ENCODE results near the gene EXOC3. TPM values are rescaled to one million over a fixed set of nuclear protein-coding genes. Genes with fewer than 3 reads are reported as not detected.
"Not testable (repeated sequence)": the region's sequence is repeated elsewhere in the genome, so short reads cannot be mapped to it uniquely, and the experiment has no call there.

The EXOC3 gene
- total RNA-seq, 4 donors from 2014 or later: 69.9 to 240 (median 76.1) TPM

DNA sequence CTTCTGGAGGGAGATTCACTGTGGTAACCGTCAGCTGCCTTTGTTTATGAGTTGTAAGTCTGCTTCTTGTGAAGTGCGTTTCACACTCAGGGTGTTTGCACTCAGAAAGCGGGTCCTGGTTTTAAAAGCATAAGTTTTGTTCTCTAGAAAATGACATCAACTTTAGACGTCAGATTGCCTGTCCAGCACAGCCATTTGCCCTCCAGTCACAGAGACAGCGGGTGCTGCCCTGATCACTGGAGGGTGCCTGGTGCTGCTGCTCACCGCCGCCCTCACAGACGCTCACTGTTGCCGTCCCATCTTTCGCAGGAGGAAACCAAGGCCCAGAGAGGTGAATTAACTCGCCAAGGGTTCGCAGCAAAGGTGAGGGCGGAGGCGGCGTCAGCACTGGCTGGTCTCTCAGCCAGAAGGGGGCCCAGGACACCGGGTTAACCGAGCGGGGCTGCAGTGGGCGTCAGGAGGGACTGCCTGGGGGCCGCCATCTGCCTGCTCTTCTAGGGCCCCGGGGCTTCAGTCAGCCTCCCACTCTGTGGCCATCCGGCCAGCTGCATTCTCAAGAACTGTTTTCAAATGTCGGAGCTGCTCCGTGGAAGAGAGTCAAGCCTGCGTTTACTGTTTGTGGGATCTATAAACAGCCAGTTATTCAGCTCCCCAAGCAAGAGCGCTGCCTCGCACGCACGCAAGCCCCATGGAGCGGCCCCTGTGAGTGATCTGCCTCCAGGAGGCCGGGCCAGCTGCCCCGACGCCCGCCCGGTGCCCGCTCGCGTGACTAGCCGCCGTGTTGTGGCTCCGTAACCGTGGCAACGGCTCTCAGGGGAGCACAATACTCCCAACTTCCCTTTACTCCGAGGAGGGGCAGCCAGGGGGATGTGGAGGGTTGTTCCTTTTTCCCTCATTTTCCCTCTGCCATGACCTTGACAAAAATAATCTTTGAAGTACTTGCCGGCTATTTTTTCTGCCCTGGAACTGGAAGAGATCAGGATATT is 43.4 kb upstream of the EXOC3 start:
- in situ Hi-C loops (cut with MboI; ENCODE audit: low pct_ligation_motif_present in 1 of 4, low pct_unique_long_range_greater_than_20kb in 1 of 4, low sequenced_read_pairs in 3 of 4): no loop called here

DNA sequence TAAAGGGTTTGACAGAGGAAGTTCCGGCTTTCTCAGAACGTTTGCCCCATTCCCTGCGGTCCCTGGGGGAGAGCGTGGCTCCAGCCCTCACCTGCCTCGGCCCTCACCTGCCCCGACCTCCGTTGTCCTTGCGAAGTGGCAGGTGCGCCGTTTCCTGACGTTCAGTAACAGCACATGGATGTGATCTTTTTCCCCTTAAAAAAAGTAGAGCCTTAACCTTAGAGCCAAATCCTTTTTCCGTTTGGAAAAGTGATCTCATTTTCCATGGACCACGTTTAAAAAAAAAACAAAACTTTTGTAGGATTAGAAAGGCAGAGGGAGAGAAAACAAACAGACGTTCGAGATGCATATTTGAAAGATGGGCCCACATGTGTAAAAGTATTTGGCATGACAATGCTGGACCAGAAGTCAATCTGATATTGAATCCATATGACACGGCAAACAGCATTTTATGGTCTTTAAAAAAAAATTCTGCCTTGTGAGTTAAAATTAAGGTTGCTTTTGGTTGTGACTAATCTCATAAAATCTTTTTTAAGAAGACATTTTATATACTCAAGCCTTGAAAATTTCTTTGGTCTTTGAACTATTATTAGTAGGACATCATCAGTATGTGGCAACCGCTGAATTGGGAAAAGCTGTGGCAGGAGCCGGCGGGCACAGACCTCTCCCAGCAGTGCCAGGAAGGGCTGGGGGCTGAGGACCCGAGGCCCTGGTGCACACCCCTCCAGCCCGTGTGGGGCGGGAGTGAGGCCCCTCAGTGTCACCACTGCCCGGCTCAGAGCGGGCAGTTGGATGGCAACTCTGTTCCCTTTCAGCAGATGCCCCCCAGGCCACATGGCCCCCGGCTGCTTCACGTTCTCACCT is 42.5 kb upstream of the EXOC3 start:
- in situ Hi-C loops (cut with MboI; ENCODE audit: low pct_ligation_motif_present in 1 of 4, low pct_unique_long_range_greater_than_20kb in 1 of 4, low sequenced_read_pairs in 3 of 4): no loop called here
- intact Hi-C loops (cut with DNase I; ENCODE audit: low total_unique reads): no loop called here
- peaks cover 25% of the 10 kb centered on the region for H3K27me3 ChIP-seq
- WGBS, 2 donors (ENCODE audit: low coverage in 1 of 2): 48 to 80% methylated on average over 3 to 26 of the region's 26 CpGs
- peak overlapping the region; percentile 41 to 75 (median 64) for H3K27ac ChIP-seq
- no peaks in the 10 kb centered on the region for H3K36me3 ChIP-seq
- H3K4me1 ChIP-seq: peaks cover 0 to 13% (median 11%) of the 10 kb centered on the region in 4 donors
- no peaks in the 10 kb centered on the region for H3K9me3 ChIP-seq
- peak overlapping the region in 2 of 4 donors; percentile 3 to 12 for H3K4me3 ChIP-seq
- no peak for DNase-seq
- TF ChIP-seq EP300 (IDR thresholded peaks at IDR 0.05; ENCODE audit: low read depth): no peak
- no peak for TF ChIP-seq POLR2A (IDR thresholded peaks at IDR 0.05)
- no peak for TF ChIP-seq CTCF (IDR thresholded peaks at IDR 0.05)
- no peak for TF ChIP-seq POLR2AphosphoS5 (IDR thresholded peaks at IDR 0.05)

More for the DNA sequence above, 43.4 kb upstream of the EXOC3 start:
- Histone ChIP-seq H3K27ac (peak overlapping the region; percentile 41 to 75 (median 64)), H3K9me3 (no peaks in the 10 kb centered on the region), H3K27me3 (peaks cover 25% of the 10 kb centered on the region), H3K36me3 (no peaks in the 10 kb centered on the region), H3K4me1 (peaks cover 0 to 13% (median 11%) of the 10 kb centered on the region in 4 donors), H3K4me3 (peak overlapping the region in 2 of 4 donors; percentile 3 to 12)
- DNase-seq: peak; percentile 71
- TF ChIP-seq POLR2AphosphoS5 (IDR thresholded peaks at IDR 0.05) (peak in 1 of 3 donors; percentile 39), CTCF (IDR thresholded peaks at IDR 0.05) (no peak), EP300 (IDR thresholded peaks at IDR 0.05; ENCODE audit: low read depth) (no peak), POLR2A (IDR thresholded peaks at IDR 0.05) (peak; percentile 17)
- WGBS, 2 donors (ENCODE audit: low coverage in 1 of 2): 10 to 34% methylated on average over 2 to 44 of the region's 45 CpGs
- intact Hi-C loops (cut with DNase I; ENCODE audit: low total_unique reads): no loop called here

GRCh38 chr5:401146-402034 is 41.6 kb upstream of the EXOC3 start:
- H3K36me3 ChIP-seq: no peaks in the 10 kb centered on the region
- intact Hi-C loops (cut with DNase I; ENCODE audit: low total_unique reads): no loop called here
- H3K4me3 ChIP-seq: no peak overlapping the region
- DNase-seq: no peak
- no peak for TF ChIP-seq CTCF (IDR thresholded peaks at IDR 0.05)
- no peak for TF ChIP-seq POLR2A (IDR thresholded peaks at IDR 0.05)
- TF ChIP-seq POLR2AphosphoS5 (IDR thresholded peaks at IDR 0.05): no peak
- no peak for TF ChIP-seq EP300 (IDR thresholded peaks at IDR 0.05; ENCODE audit: low read depth)
- 88% methylated on average over 23 of the region's 24 CpGs; no CpG with 5 or more reads in 1 of the 2 donors for WGBS, 2 donors (ENCODE audit: low coverage in 1 of 2)
- peak overlapping the region in 1 of 4 donors; percentile 75 for H3K27ac ChIP-seq
- H3K9me3 ChIP-seq: no peaks in the 10 kb centered on the region
- in situ Hi-C loops (cut with MboI; ENCODE audit: low pct_ligation_motif_present in 1 of 4, low pct_unique_long_range_greater_than_20kb in 1 of 4, low sequenced_read_pairs in 3 of 4): no loop called here
- H3K27me3 ChIP-seq: peaks cover 25% of the 10 kb centered on the region
- peaks cover 0 to 13% (median 11%) of the 10 kb centered on the region in 4 donors for H3K4me1 ChIP-seq

DNA sequence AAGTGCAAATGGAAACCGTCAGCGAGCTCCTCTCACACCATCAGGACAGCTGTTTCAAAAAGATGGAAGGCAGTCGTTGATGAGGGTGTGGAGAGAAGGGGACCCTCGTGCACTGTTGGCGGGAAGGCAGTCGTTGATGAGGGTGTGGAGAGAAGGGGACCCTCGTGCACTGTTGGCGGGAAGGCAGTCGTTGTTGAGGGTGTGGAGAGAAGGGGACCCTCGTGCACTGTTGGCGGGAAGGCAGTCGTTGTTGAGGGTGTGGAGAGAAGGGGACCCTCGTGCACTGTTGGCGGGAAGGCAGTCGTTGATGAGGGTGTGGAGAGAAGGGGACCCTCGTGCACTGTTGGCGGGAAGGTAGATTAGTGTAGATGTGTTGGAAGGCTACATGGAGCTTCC is 40.8 kb upstream of the EXOC3 start:
- H3K4me3 ChIP-seq; H3K36me3 ChIP-seq; intact Hi-C loops (cut with DNase I; ENCODE audit: low total_unique reads); in situ Hi-C loops (cut with MboI; ENCODE audit: low pct_ligation_motif_present in 1 of 4, low pct_unique_long_range_greater_than_20kb in 1 of 4, low sequenced_read_pairs in 3 of 4); DNase-seq; H3K27ac ChIP-seq; H3K9me3 ChIP-seq: not testable (repeated sequence)
- 89 to 92% methylated on average over 9 to 17 of the region's 17 CpGs for WGBS, 2 donors (ENCODE audit: low coverage in 1 of 2)
- H3K27me3 ChIP-seq: peaks cover 25% of the 10 kb centered on the region
- peaks cover 0 to 13% (median 11%) of the 10 kb centered on the region in 4 donors for H3K4me1 ChIP-seq

All from transverse colon (tissue), 4 donors.